HepG2 (cell line): Measurements from ENCODE around the gene KRTAP19-5. TPM values are rescaled to one million over a fixed set of nuclear protein-coding genes. Genes with fewer than 3 reads are reported as not detected.

Experiments
- ATAC-seq: fragments of 200-7000 bp; cut with Tn5 transposase; 3 replicates; pipeline ENCODE4 v1.9.1; 2020; ENCODE audit warnings: mild to moderate bottlenecking, moderate library complexity
- BruUV-seq: library from RNA; stranded (reverse); fragments of 400-500 nt; replicated peaks from 2 replicates; lab custom pipeline; 2021; lab: Mats Ljungman, UMichigan
- CTCF ChIA-PET: fragments of 300-600 bp; formaldehyde crosslinking; extraction: SDS; loops from one replicate; lab custom pipeline; 2021; ENCODE audit warnings: low total read pairs, inconsistent platforms, low intra/inter-chr PET ratio; lab: Yijun Ruan, JAX
- POLR2A ChIA-PET: fragments of 350-600 bp; sonication (Branson Sonifier 250); formaldehyde crosslinking; loops from one replicate; lab custom pipeline; 2020; ENCODE audit warnings: antibody characterized with exemption, inconsistent platforms; lab: Yijun Ruan, JAX
- DNase-seq: peaks from one replicate; pipeline ENCODE4 v3.0.0-alpha.2; 2015; ENCODE audit warnings: low spot score
- FAIRE-seq: peaks from 3 replicates; lab custom pipeline; 2011; peaks lifted over from hg19 to GRCh38; lab: Jason Lieb, UNC
- H2AFZ ChIP-seq: one replicate; pipeline ENCODE4 v1.6.1; 2011; ENCODE audit warnings: low read length, inconsistent platforms
- H3K27ac ChIP-seq: fragments of 300-600 bp; 3 replicates; pipeline ENCODE4 v1.8.0; 2011; ENCODE audit warnings: mixed run types, mild to moderate bottlenecking, mixed read lengths, low read length, inconsistent platforms; ENCODE audit not compliant: insufficient read depth; ENCODE audit errors: extremely low read length
- H3K27me3 ChIP-seq, 2 experiments: fragments of 200-600 bp in 1 of 2; 2 replicates in 1 of 2; 3 replicates in 1 of 2; pipeline versions ENCODE4 v1.6.0 to v1.8.0; 2011; ENCODE audit warnings: low read length in 2 of 2, mild to moderate bottlenecking in 2 of 2, moderate library complexity in 2 of 2, inconsistent platforms in 1 of 2; ENCODE audit not compliant: insufficient read depth in 2 of 2, control insufficient read depth in 1 of 2
- H3K36me3 ChIP-seq, 2 experiments: fragments of 200-600 bp in 1 of 2; replicated peaks in 1 of 2; 2 replicates in 1 of 2; 3 replicates in 1 of 2; pipeline versions ENCODE4 v1.5.1 to v1.8.0; 2011; ENCODE audit warnings: low read length in 2 of 2, inconsistent platforms in 1 of 2; ENCODE audit not compliant: insufficient read depth in 2 of 2, control insufficient read depth in 1 of 2
- H3K4me1 ChIP-seq: 2 replicates; pipeline ENCODE4 v1.5.1; 2012; ENCODE audit warnings: low read length, inconsistent platforms; ENCODE audit not compliant: insufficient read depth
- H3K4me2 ChIP-seq: 2 replicates; pipeline ENCODE4 v1.6.0; 2011; ENCODE audit warnings: low read depth, low read length, inconsistent platforms
- H3K4me3 ChIP-seq, 3 experiments: fragments of 200-600 bp in 1 of 3; sonication (generic), shearing (Covaris generic) in 1 of 3; replicated peaks in 1 of 3; 2 replicates each; pipeline ENCODE4 v1.5.1; 2011 to 2016; ENCODE audit warnings: low read length in 3 of 3, inconsistent platforms in 2 of 3, low read depth in 2 of 3, mild to moderate bottlenecking in 2 of 3, control low read depth in 1 of 3, mixed read lengths in 1 of 3; ENCODE audit not compliant: insufficient read depth in 1 of 3
- H3K79me2 ChIP-seq: one replicate; pipeline ENCODE4 v1.6.1; 2011; ENCODE audit warnings: low read length, inconsistent platforms; ENCODE audit not compliant: insufficient read depth
- H3K9ac ChIP-seq: 2 replicates; pipeline ENCODE4 v1.6.0; 2011; ENCODE audit warnings: mild to moderate bottlenecking, low read depth, low read length, inconsistent platforms; ENCODE audit not compliant: insufficient read depth
- H3K9me3 ChIP-seq: 2 replicates; pipeline ENCODE4 v1.5.1; 2012; ENCODE audit warnings: mild to moderate bottlenecking, low read length
- H4K20me1 ChIP-seq: 2 replicates; pipeline ENCODE4 v1.6.0; 2011; ENCODE audit warnings: inconsistent platforms, mild to moderate bottlenecking, low read length, moderate library complexity; ENCODE audit not compliant: insufficient read depth
- ATF7 ChIP-seq, 2 experiments: fragments of 450-650 bp in 1 of 2; sonication (generic) in 1 of 2; formaldehyde crosslinking in 1 of 2; IDR thresholded peaks; 2 replicates each; pipeline versions ENCODE4 v1.4.0 to v1.6.1; 2016 to 2020; ENCODE audit warnings: antibody characterized with exemption in 1 of 2, mild to moderate bottlenecking in 1 of 2, missing genetic modification reagents in 1 of 2
- GATA4 ChIP-seq: sonication (generic); IDR thresholded peaks from 2 replicates; pipeline ENCODE4 v1.6.1; 2016; ENCODE audit warnings: antibody characterized with exemption, low read depth, borderline replicate concordance
- GTF2F1 ChIP-seq: fragments of 150-350 bp; IDR thresholded peaks from 2 replicates; pipeline ENCODE4 v1.6.1; 2014; ENCODE audit warnings: low read length
- HOXA3 ChIP-seq: sonication (generic); formaldehyde crosslinking; IDR thresholded peaks from 2 replicates; pipeline ENCODE4 v1.5.0; 2020; ENCODE audit warnings: missing genetic modification reagents
- MYNN ChIP-seq: sonication (generic); formaldehyde crosslinking; IDR thresholded peaks from 2 replicates; pipeline ENCODE4 v1.4.0; 2020; ENCODE audit warnings: mild to moderate bottlenecking, low read depth, missing genetic modification reagents
- NRL ChIP-seq: sonication (generic); formaldehyde crosslinking; IDR thresholded peaks from 2 replicates; pipeline ENCODE4 v1.5.0; 2020; ENCODE audit warnings: missing genetic modification reagents, mild to moderate bottlenecking, moderate library complexity, borderline replicate concordance
- PBX2 ChIP-seq: IDR thresholded peaks from 2 replicates; pipeline ENCODE4 v1.6.1; 2016; ENCODE audit warnings: control low read depth
- RBM22 ChIP-seq: fragments of 200-400 bp; formaldehyde crosslinking; optimal IDR thresholded peaks from 2 replicates; pipeline ENCODE3; 2017; ENCODE audit warnings: mild to moderate bottlenecking, low read length, moderate library complexity
- SMYD3 ChIP-seq: sonication (generic); formaldehyde crosslinking; IDR thresholded peaks from 2 replicates; pipeline ENCODE4 v1.8.1; 2023; ENCODE audit warnings: mild to moderate bottlenecking, missing genetic modification reagents
- SNRNP70 ChIP-seq: fragments of 200-400 bp; formaldehyde crosslinking; IDR thresholded peaks from 2 replicates; pipeline ENCODE4 v1.6.1; 2017; ENCODE audit warnings: mild to moderate bottlenecking, low read depth, low read length, moderate library complexity
- TCF7 ChIP-seq: sonication (generic); IDR thresholded peaks from 2 replicates; pipeline ENCODE4 v1.6.1; 2016; ENCODE audit warnings: antibody characterized with exemption, low read depth
- THAP11 ChIP-seq: IDR thresholded peaks from 2 replicates; pipeline ENCODE4 v1.6.1; 2016; ENCODE audit warnings: missing biosample characterization, missing genetic modification reagents
- ZFX ChIP-seq: sonication (generic); formaldehyde crosslinking; IDR thresholded peaks from 2 replicates; pipeline ENCODE4 v1.4.0; 2020; ENCODE audit warnings: mild to moderate bottlenecking, low read depth, missing genetic modification reagents, moderate library complexity
- ZNF251 ChIP-seq: sonication (generic); formaldehyde crosslinking; IDR thresholded peaks from 2 replicates; pipeline ENCODE4 v1.9.0; 2021; ENCODE audit warnings: mild to moderate bottlenecking, missing genetic modification reagents
- ZNF343 ChIP-seq: sonication (generic); formaldehyde crosslinking; IDR thresholded peaks from 2 replicates; pipeline ENCODE4 v1.4.0; 2020; ENCODE audit warnings: mild to moderate bottlenecking, missing genetic modification reagents
- ZNF407 ChIP-seq: sonication (generic); formaldehyde crosslinking; IDR thresholded peaks from one replicate; pipeline ENCODE4 v1.5.1; 2020; ENCODE audit warnings: mild to moderate bottlenecking, missing genetic modification reagents; ENCODE audit errors: not compliant biosample characterization
- ZNF660 ChIP-seq: sonication (generic); formaldehyde crosslinking; IDR thresholded peaks from 2 replicates; pipeline ENCODE4 v1.5.1; 2020; ENCODE audit warnings: mild to moderate bottlenecking, low read depth, missing genetic modification reagents, borderline replicate concordance
- ZNF737 ChIP-seq: sonication (generic); formaldehyde crosslinking; IDR thresholded peaks from 2 replicates; pipeline ENCODE4 v1.5.0; 2020; ENCODE audit warnings: missing genetic modification reagents, mild to moderate bottlenecking, borderline replicate concordance
- WGBS: methylation state at CpG from one replicate; pipeline ENCODE4 v1.1.6; 2017; ENCODE audit warnings: low lambda C conversion rate; 5-methylcytosine and 5-hydroxymethylcytosine counted together
- in situ Hi-C: cut with HindIII; loops from 2 replicates; pipeline ENCODE4 v1.10.0; 2017; ENCODE audit warnings: low pct_unique_long_range_greater_than_20kb; ENCODE audit not compliant: extremely low pct_ligation_motif_present
- intact Hi-C: fragments of 100-400 bp; cut with micrococcal nuclease; formaldehyde crosslinking; loops from one replicate; pipeline ENCODE4 v1.10.0; 2022; ENCODE audit not compliant: unreplicated experiment
- polyA plus RNA-seq, 8 experiments: library from polyadenylated mRNA; depleted of rRNA in 3 of 8; stranded (reverse) in 7 of 8; unstranded in 1 of 8; fragments of >200 nt; fragmentation: Illumina TruSeq in 4 of 8; extraction: Trizol in 4 of 8; gene quantifications; 2 replicates each; pipeline versions ENCODE4 v1.2.1 to v1.2.3, GENCODE V29; 2011 to 2016; ENCODE audit warnings: low read depth in 4 of 8, missing spikeins in 1 of 8, mixed read lengths in 1 of 8; ENCODE audit not compliant: insufficient read depth in 1 of 8
- total RNA-seq, 5 experiments: library from RNA; depleted of rRNA; stranded (reverse); fragments of >200 nt; fragmentation: Illumina TruSeq; extraction: Trizol; gene quantifications; 2 replicates each; pipeline ENCODE4 v1.2.3, GENCODE V29; 2016; ENCODE audit warnings: low read depth in 1 of 5

KRTAP19-5 gene
- total and polyA plus RNA-seq, 2 of the 13 experiments (the other 11 are each of a cell fraction or from before 2014, with no cell fraction given): not detected

- FAIRE-seq (no peak), DNase-seq (no peak), ATAC-seq (no peak)
- Histone ChIP-seq H2AFZ (no peak within 1 kb of the TSS), H3K4me1 (no peaks in the 10 kb centered on the region), H3K9ac (no peak within 1 kb of the TSS), H3K79me2 (no peaks in the 10 kb centered on the region), H4K20me1 (no peaks in the 10 kb centered on the region), H3K4me3 (no peak within 1 kb of the TSS), H3K9me3 (peaks cover 74% of the 10 kb centered on the region), H3K27ac (no peak within 1 kb of the TSS), H3K36me3 (no peaks in the 10 kb centered on the region), H3K4me2 (no peak within 1 kb of the TSS), H3K27me3 (no peaks in the 10 kb centered on the region)
- 5% methylated on average over 4 of the region's 4 CpGs for WGBS
- BruUV-seq: no TSS peak
- TF ChIP-seq GTF2F1 (no peak), ZNF251 (CRISPR knock-in tag) (no peak), GATA4 (no peak), ZNF343 (CRISPR knock-in tag) (no peak), ZNF407 (CRISPR knock-in tag) (no peak), RBM22 (no peak), ATF7 (IDR thresholded peaks at IDR 0.05) (no peak), ATF7 (CRISPR knock-in tag; IDR thresholded peaks at IDR 0.05) (no peak), ZNF660 (CRISPR knock-in tag) (no peak), MYNN (no peak), ZNF737 (CRISPR knock-in tag) (no peak), PBX2 (CRISPR knock-in tag) (no peak), SMYD3 (CRISPR knock-in tag) (no peak), SNRNP70 (no peak), THAP11 (CRISPR knock-in tag) (no peak), ZFX (CRISPR knock-in tag) (no peak), TCF7 (no peak), NRL (CRISPR knock-in tag) (no peak), HOXA3 (CRISPR knock-in tag) (no peak)
- POLR2A ChIA-PET: no interaction called here
- in situ Hi-C loops (no loop called here), intact Hi-C loops (no loop called here)
- CTCF ChIA-PET: no interaction called here
Measured at GRCh38 chr21:30497065-30497464, 4.9 kb downstream of the KRTAP19-5 start, which contains the start of gene KRTAP19-4. Gene KRTAP19-4, minus strand, starts transcription at chr21:30497165. Its CDS starts 55 bp downstream, at chr21:30497110.
